NCI-H187 treated with DMSO at 0.1 percent for 48 hours (cell line): Measurements from ENCODE around the gene ENG.
"Not testable (repeated sequence)": the region's sequence is repeated elsewhere in the genome, so short reads cannot be mapped to it uniquely, and the experiment has no call there.

Experiments
- DNase-seq: peaks from one replicate; lab custom pipeline; 2025; lab: John Stamatoyannopoulos, UW

ENG gene

GRCh38 chr9:127844821-127845359 is 9.6 kb downstream of the ENG start:
- no peak for DNase-seq

GRCh38 chr9:127841087-127841835 is 13.2 kb downstream of the ENG start:
- DNase-seq, result no peak

GRCh38 chr9:127838375-127839078 is 15.9 kb downstream of the ENG start:
- DNase-seq, result no peak

GRCh38 chr9:127837346-127837745 is 17.1 kb downstream of the ENG start:
- no peak for DNase-seq

- not testable (repeated sequence) for DNase-seq
These were observed 17.9 kb downstream of the ENG start for GRCh38 chr9:127836561-127836960.

- no peak for DNase-seq
These were observed 18.4 kb downstream of the ENG start for GRCh38 chr9:127835991-127836516.

GRCh38 chr9:127833555-127833954 is 20.9 kb downstream of the ENG start:
- no peak for DNase-seq

GRCh38 chr9:127832248-127832647 is 22.2 kb downstream of the ENG start:
- no peak for DNase-seq

GRCh38 chr9:127829205-127829906 is 25.1 kb downstream of the ENG start:
- no peak for DNase-seq

GRCh38 chr9:127828262-127829031 is 26.0 kb downstream of the ENG start:
- no peak for DNase-seq

GRCh38 chr9:127826253-127826913 is 28.1 kb downstream of the ENG start:
- no peak for DNase-seq

GRCh38 chr9:127825319-127826051 is 29.0 kb downstream of the ENG start:
- DNase-seq, result no peak

- DNase-seq, result no peak
These were observed 32.4 kb downstream of the ENG start for GRCh38 chr9:127822108-127822507.

GRCh38 chr9:127818574-127818973 is 35.9 kb downstream of the ENG start:
- no peak for DNase-seq

- DNase-seq, result no peak
These were observed 36.5 kb downstream of the ENG start for GRCh38 chr9:127817881-127818434.

- DNase-seq, result no peak
These were observed 37.7 kb downstream of the ENG start for GRCh38 chr9:127816728-127817127.

- no peak for DNase-seq
These were observed 38.1 kb downstream of the ENG start for GRCh38 chr9:127816362-127816725.

- DNase-seq, result no peak
These were observed 38.7 kb downstream of the ENG start for GRCh38 chr9:127815512-127816361.
